ENCODE results near the gene FMNL2.

Gene FMNL2

DNA sequence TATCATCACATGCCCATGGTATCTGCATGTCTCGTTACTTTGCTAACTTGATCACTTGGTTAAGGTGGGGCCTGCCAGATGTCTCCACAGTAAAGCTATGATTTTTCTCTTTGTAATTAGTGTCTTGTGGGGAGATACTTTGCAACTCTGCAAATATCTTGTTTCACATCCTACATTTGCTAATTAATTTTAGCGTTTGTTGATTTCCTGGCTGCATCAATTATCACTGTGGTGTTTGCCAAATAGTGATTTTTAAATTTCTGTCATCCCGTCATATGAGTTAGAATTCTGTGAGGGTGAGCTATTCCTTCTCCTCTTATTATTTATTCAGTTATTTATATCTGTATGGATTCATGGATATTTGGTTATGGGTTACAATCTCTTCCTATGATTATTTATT lies 161.4 kb downstream of the FMNL2 start:
- H3K4me3 ChIP-seq (ENCODE audit: low read depth in 1 of 2, low read length in 1 of 2) = no peak overlapping the region
- no peaks in the 10 kb centered on the region for H3K36me3 ChIP-seq
- no peak overlapping the region for H3K27ac ChIP-seq
- no peaks in the 10 kb centered on the region for H3K27me3 ChIP-seq
- peaks cover 9 to 11% of the 10 kb centered on the region in 2 experiments for H3K4me1 ChIP-seq (ENCODE audit: control insufficient read depth in 1 of 2, insufficient read depth in 1 of 2, low read depth in 1 of 2, low read length in 1 of 2)
- TF ChIP-seq, protein P1, sequence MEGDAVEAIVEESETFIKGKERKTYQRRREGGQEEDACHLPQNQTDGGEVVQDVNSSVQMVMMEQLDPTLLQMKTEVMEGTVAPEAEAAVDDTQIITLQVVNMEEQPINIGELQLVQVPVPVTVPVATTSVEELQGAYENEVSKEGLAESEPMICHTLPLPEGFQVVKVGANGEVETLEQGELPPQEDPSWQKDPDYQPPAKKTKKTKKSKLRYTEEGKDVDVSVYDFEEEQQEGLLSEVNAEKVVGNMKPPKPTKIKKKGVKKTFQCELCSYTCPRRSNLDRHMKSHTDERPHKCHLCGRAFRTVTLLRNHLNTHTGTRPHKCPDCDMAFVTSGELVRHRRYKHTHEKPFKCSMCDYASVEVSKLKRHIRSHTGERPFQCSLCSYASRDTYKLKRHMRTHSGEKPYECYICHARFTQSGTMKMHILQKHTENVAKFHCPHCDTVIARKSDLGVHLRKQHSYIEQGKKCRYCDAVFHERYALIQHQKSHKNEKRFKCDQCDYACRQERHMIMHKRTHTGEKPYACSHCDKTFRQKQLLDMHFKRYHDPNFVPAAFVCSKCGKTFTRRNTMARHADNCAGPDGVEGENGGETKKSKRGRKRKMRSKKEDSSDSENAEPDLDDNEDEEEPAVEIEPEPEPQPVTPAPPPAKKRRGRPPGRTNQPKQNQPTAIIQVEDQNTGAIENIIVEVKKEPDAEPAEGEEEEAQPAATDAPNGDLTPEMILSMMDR (IDR thresholded peaks at IDR 0.05) = no peak
- no peaks in the 10 kb centered on the region for H3K9me3 ChIP-seq

DNA sequence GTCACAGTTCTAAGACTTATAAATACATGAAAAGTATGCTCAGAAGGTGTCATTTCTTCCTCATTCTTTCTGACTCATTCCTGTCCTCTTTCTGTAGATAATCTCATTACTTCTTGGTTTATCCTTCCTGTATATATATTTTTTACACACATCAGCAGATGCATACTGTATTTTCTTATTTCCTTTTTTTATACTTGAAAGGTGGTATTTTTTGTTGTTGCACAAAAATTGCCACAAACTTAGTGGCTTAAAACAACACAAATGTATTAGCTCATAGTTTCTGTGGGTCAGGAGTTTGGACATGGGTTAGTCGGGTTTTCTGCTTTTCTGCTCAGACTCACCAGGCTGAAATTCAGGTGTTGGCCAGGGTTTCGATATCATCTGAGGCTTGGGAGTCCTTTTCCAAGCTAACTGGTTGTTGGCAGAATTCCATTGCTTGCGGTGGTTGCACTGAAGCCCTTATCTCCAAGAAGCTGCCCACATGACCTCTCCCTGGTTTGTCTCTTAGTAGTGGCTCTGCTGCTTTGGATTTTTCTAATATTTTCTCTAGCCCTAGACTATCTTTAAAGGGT lies 162.6 kb downstream of the FMNL2 start:
- H3K27ac ChIP-seq = no peak overlapping the region
- peaks cover 9 to 11% of the 10 kb centered on the region in 2 experiments for H3K4me1 ChIP-seq (ENCODE audit: control insufficient read depth in 1 of 2, insufficient read depth in 1 of 2, low read depth in 1 of 2, low read length in 1 of 2)
- no peaks in the 10 kb centered on the region for H3K36me3 ChIP-seq
- H3K9me3 ChIP-seq = no peaks in the 10 kb centered on the region
- H3K27me3 ChIP-seq = no peaks in the 10 kb centered on the region
- TF ChIP-seq, protein P1 (IDR thresholded peaks at IDR 0.05) = no peak
- no peak overlapping the region for H3K4me3 ChIP-seq (ENCODE audit: low read depth in 1 of 2, low read length in 1 of 2)

DNA sequence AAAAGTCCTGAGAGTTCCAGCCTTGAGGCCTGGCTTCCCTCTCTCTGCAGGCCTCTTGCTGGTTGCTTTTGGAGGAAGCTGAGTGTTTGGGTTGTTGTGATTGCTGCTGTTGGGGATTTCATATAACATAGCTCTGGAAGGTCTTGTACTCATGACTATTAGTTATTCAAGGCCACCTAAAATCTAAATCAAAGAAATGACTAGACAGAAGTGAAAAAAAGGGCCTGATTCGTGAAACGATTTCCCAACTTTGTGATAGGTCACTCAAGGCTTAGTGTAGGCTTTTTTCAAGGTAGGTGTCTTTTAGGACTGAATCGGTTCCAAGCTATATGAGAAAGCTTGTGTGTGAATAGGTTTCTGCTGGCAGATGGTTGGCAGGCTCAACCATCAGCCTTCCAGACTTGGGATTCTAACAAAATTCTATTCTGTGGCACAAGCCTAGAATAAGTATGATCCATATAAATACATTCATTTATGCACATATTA lies 164.4 kb downstream of the FMNL2 start:
- Histone ChIP-seq H3K9me3 (no peaks in the 10 kb centered on the region), H3K27me3 (no peaks in the 10 kb centered on the region), H3K4me1 (ENCODE audit: control insufficient read depth in 1 of 2, insufficient read depth in 1 of 2, low read depth in 1 of 2, low read length in 1 of 2) (no peaks in the 10 kb centered on the region), H3K27ac (no peak overlapping the region), H3K36me3 (no peaks in the 10 kb centered on the region), H3K4me3 (ENCODE audit: low read depth in 1 of 2, low read length in 1 of 2) (no peak overlapping the region)
- TF ChIP-seq, protein P1 (IDR thresholded peaks at IDR 0.05) = no peak

DNA sequence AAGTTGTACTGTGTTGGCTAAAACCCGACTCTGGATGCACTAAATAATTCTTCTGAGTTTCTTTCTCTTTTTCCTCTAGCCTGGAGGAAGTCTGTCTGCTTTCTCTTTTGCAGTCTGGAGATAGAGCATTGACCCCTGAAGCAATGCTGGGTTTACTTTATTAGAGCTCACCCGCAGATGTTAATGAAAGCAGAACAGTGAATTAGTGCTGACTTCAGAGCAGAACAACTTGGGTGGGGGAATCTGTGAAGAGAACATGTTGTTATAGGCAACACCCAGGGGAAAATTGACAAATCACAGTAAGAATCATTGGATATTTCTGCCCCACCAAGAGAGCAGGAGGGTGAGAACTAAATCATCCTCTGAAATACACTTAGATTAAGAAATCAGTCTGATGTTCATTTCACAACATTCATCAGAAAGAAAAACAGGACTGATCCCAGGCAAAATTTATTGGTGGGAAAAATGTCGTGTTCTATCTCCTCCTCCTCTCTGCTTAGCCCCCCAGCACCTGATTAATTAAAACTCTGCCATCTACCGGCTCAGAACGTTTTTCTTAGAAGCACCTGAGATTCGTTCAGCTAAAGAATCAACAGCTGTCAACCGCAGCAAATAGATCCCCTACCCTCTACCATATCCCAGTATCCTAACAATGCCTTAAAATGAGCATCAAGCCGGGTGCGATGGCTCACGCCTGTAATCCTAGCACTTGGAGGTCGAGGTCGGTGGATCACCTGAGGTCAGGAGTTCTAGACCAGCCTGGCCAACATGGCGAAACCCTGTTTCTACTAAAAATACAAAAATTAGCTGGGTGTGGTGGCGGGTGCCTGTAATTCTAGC lies 165.1 kb downstream of the FMNL2 start:
- no peak overlapping the region for H3K4me3 ChIP-seq (ENCODE audit: low read depth in 1 of 2, low read length in 1 of 2)
- no peak overlapping the region for H3K27ac ChIP-seq
- no peaks in the 10 kb centered on the region for H3K36me3 ChIP-seq
- no peaks in the 10 kb centered on the region for H3K9me3 ChIP-seq
- H3K4me1 ChIP-seq (ENCODE audit: control insufficient read depth in 1 of 2, insufficient read depth in 1 of 2, low read depth in 1 of 2, low read length in 1 of 2) = no peaks in the 10 kb centered on the region
- H3K27me3 ChIP-seq = no peaks in the 10 kb centered on the region
- TF ChIP-seq, protein P1 (IDR thresholded peaks at IDR 0.05) = no peak

DNA sequence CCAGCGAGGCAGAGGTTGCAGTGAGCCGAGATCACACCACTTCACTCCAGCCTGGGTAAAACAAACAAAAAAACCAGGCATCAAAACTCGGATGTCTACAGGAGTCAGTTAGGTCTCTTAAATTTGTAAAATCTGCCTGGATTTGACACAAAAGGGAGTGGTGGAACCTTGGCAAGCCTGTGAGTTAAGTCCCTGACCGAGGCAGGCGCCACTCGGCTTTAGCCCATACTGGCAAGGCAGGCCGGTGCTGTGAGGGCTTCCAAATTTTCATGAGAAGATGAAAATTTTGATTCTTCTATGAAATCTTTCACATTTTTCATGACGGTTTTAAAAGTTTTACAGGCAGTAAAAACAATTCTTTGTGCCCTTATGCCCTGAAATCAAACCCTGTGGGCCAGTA lies 165.8 kb downstream of the FMNL2 start:
- Histone ChIP-seq H3K27ac (no peak overlapping the region), H3K36me3 (no peaks in the 10 kb centered on the region)

More for the DNA sequence above, 165.8 kb downstream of the FMNL2 start:
- Histone ChIP-seq H3K4me1 (ENCODE audit: control insufficient read depth in 1 of 2, insufficient read depth in 1 of 2, low read depth in 1 of 2, low read length in 1 of 2) (no peaks in the 10 kb centered on the region), H3K9me3 (no peaks in the 10 kb centered on the region), H3K4me3 (ENCODE audit: low read depth in 1 of 2, low read length in 1 of 2) (no peak overlapping the region), H3K27me3 (no peaks in the 10 kb centered on the region)
- TF ChIP-seq, protein P1 (IDR thresholded peaks at IDR 0.05) = no peak

Measured in neutrophil (primary cell).